Fibroblast of skin of left biceps (primary cell): Measurements from ENCODE around the gene TARM1.

Experiments used
- DNase-seq, 2 experiments: peaks; one replicate each; pipeline ENCODE4 v3.0.0-alpha.2; 2013; ENCODE audit warnings: low read depth in 2 of 2

The TARM1 gene

DNA sequence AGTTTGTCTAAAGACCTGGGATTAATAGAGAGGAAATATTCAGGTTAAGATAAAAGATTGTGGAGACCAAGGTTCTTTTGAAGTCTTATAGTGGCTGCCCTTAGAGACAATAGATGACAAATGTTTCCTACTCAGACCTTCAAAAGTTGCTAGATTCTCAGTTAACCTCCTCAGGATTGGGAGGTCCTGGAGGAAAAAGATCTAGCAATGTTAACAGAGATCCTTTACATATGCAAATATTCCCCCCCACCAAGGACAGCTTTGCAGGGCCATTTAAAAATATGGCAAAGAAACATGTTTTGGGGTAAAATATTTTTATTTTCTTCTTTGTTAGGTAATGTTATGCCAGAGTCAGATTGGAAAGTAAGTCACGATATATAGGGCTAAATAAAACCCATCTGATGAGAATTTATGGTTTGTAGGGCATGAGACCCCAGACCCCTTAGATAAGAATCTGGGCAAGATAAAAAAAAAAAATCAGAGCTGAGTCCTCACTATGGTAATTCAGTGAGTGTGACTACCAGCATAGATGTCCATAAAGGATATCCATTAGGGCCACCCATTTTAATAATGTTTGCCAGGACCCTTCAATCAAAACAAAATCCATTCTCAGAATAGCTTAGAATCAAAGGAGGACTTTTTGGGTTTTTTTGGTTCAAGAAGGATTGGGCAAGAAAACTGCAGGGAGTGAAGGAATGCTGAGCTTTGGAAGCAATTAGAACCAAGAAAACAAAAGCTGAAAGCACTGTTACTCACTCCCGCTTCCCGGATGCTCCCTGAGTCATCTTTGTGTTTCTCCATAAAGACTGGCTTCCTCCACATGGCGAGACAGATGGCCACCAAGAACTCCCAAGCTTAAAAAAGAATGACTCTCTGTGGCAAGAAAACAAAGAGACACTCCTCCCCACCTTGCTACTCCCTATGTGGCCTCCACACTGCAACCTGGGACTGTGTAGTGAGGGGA, 45.7 kb downstream of the TARM1 start:
- peak; percentile 78 to 80 for DNase-seq

DNA sequence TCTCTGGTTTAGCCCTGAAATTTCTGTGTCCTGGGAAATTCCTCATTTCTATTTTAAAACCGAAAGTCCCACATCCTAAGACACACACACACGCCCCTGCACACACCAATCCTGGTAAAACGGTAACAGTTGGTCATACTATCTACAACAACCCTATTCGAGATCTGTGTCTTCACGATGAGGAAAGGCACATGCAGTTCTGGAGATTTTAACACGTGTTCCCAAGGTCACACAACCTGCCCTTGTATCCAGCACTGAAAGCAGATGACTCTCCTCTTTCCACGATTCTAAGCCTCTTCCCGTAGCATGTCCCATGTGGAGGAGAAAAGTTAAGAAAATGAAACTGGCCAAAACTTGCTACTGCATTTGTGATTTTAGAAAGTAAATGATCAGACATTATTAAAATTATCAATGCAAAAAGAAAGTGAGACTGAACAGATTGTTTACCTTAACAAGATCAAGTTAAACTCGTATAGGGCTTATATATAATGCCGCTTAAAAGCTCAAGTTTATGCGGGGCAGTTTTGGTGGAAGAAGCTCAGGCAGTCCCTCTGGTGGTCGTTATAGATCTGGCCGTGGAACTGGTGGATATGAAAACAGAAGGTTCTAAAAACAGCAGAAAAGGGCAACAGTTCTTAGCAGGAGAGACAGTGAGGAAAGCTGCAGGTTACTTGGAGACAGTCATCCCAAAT, 50.1 kb downstream of the TARM1 start:
- DNase-seq: no peak

GRCh38 chr19:54029930-54030490, 51.2 kb downstream of the TARM1 start:
- DNase-seq: no peak

DNA sequence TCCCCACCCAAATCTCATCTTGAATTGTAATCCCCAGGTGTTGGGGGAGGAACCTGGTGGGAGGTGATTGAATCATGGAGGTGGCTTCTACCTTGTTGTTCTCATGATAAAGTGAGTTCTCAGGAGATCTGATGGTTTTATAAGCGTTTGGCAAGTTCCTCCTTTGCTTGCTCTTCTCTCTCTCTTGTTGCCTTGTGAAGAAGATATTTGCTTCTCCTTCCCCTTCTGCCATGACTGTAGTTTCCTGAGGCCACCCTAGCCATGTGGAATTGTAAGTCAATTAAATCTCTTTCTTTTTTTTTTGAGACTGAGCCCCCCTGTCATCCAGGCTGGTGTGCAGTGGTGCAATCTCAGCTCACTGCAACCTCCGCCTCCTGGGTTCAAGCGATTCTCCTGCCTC, 51.9 kb downstream of the TARM1 start:
- DNase-seq: no peak

GRCh38 chr19:54026656-54027055, 54.5 kb downstream of the TARM1 start:
- DNase-seq: no peak

DNA sequence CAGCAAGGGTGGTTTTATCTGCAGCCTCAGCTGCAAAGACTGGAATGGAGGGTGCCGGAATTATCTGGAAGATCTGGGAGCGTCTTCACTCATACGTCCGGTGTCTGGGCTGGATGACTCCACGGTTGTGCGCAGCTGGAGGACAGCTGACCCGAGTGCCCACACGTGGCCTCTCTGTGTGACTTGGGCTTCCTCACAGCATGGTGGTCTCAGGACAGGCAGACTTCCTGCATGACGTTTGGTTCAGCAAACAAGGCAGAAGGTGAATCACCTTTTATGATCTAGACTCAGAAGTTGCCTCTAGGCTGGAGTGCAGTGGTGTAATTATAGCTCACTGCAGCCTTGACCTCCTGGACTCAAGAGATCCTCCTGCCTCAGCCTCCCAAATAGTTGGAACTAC, 56.5 kb downstream of the TARM1 start:
- no peak for DNase-seq

- DNase-seq: no peak
Measured at GRCh38 chr19:54023191-54023590, 58.0 kb downstream of the TARM1 start.

GRCh38 chr19:54021932-54022331, 59.2 kb downstream of the TARM1 start:
- DNase-seq: no peak

DNA sequence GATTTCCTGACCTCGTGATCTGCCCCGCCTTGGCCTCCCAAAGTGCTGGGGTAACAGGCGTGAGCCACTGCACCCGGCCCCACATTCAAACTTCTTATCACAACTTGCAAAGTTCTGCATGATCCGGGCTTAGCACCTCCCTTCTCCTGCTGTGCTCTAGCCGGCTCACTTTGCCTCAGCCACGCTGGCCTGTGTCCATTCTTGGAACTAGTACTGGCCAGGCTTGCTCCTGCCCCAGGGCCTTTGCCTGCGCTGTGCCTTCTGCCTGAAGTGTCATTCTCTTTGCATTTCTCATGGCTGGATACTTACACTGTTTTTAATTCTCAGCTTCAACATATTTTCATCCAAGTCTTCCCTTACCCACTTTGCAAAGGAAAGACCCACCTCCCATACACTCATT, 59.8 kb downstream of the TARM1 start:
- DNase-seq: no peak
